ENCODE measurements around the gene ITFG1.

Gene ITFG1

DNA sequence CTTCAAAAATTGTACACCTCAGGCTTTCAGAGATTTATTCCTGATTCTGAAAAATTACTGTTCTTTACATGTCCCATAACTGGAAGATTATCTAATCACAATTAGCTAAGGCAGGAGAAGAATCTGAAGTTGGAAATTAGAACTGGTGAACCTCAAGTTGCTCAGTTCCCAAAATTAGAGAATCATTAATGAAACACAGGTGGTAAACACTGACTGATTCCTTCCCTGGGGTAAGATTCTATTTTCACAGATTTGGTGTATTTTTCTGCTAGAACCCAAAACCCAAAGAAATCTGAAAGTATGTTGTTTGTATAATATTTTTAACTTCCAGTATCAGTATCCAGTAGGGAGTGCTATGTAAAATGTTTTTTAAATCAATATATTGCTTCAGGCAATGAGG, 26.0 kb upstream of the ITFG1 start:
- DNase-seq (ENCODE audit: low read depth) = no peak
- no peak overlapping the region for H3K4me3 ChIP-seq (ENCODE audit: low read depth, low read length)
- TF ChIP-seq CTCF (IDR thresholded peaks at IDR 0.05; ENCODE audit: insufficient read depth, low read depth, low read length, missing control alignments) = no peak

- no peak for TF ChIP-seq CTCF (IDR thresholded peaks at IDR 0.05; ENCODE audit: insufficient read depth, low read depth, low read length, missing control alignments)
- DNase-seq (ENCODE audit: low read depth) = no peak
- no peak overlapping the region for H3K4me3 ChIP-seq (ENCODE audit: low read depth, low read length)
These were observed 22.8 kb upstream of the ITFG1 start for GRCh38 chr16:47483616-47484015.

DNA sequence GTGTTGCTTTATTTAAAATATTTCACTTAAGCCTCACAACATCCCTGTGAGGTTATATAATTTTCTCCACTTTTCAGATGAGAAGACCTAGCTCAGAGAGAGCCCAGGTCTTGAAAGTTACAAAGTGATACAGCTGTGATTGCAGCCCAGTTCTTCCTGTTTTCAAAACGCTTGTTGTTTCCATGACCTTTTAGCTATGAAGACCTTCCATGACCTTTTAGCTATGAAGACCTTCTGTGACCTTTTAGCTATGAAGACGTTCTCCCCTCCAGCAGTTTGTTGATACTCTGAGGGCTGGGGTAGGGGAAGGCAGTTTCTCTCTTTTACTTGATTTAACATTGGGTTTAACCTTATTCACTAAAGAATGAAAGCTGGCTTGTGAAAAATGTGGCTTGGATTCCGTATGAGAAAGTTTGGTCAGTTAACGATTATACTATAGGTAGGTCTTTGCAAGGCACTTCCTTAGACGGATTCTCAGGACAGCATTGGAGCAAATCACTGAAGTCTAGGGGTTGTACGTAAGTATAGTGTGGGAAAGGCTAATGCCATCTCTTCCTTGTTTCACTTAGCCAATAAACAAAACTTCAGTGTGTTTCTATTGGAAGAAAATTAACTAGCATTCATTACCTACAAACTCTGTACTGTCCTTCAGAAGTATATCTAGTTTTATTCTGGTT, 21.0 kb upstream of the ITFG1 start:
- no peak overlapping the region for H3K4me3 ChIP-seq (ENCODE audit: low read depth, low read length)
- no peak for DNase-seq (ENCODE audit: low read depth)
- no peak for TF ChIP-seq CTCF (IDR thresholded peaks at IDR 0.05; ENCODE audit: insufficient read depth, low read depth, low read length, missing control alignments)

DNA sequence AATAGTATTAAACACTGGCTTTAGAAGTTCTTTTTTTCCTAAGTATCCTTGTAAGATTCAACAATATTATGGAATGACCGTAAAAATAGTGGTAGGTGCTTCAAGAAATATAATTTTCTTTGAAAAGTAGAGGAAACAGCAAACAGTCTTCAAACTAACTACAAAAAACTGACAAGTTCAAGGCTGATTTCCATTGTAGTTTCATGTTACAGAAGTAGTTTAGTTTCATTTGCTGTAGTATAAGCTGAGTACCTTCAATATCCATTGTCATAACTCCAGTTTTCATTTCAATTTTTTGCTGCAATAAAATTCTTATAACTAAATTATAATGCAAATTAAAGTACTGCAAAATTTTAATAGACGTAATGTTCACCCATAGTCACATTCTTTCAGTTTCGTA, 19.5 kb upstream of the ITFG1 start:
- DNase-seq (ENCODE audit: low read depth) = no peak
- no peak for TF ChIP-seq CTCF (IDR thresholded peaks at IDR 0.05; ENCODE audit: insufficient read depth, low read depth, low read length, missing control alignments)
- no peak overlapping the region for H3K4me3 ChIP-seq (ENCODE audit: low read depth, low read length)

DNA sequence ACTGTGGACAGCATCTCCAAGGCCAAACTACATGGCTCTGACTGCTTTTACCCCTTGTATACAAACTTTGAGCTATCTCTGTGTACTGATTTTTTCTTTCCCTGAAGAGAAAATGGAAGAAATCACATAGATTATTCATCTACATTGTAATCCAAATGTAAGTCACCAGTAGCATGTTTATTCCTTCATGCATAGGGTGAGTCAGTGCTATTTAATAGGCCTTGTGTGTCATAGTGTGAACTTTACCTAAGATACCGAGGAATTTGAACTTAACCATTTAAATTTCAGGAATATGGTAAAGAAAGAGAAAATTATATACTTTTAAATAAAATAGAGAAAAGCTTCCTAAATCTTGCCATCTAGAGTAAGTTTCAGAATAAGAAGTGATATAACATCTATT, 16.8 kb upstream of the ITFG1 start:
- no peak for DNase-seq (ENCODE audit: low read depth)
- no peak overlapping the region for H3K4me3 ChIP-seq (ENCODE audit: low read depth, low read length)
- TF ChIP-seq CTCF (IDR thresholded peaks at IDR 0.05; ENCODE audit: insufficient read depth, low read depth, low read length, missing control alignments) = no peak

DNA sequence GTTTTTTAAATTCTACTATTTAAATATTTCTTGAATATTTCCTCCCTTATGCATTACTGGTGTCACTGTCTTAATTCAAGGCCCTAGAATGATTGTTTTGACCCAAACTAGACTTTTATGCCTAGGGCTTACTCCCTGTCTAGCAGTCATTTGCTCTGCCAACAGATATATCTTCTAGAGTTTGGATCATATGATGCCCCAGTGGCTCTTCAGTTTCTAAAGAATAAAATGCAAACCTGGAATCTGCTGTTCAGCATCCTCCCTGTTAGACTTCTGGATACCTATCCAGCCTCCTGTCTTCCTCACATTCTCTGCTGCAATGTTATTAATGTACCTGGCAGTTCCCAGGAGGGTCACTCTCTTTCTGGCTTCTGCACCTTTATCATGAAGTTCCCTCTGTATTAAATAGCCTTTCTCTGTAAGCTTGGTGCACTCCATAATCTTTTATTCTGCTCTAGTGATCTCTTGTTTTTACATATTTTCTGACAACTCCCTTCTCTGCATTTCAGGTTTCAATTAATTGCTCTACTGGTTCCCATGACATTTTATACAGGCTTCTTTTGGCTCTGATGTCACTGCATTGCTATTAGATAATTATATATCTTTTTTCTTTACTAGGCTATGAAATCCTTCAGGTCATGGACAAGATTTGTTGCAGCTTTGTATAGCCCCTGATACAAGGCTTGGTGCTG, 15.9 kb upstream of the ITFG1 start:
- TF ChIP-seq CTCF (IDR thresholded peaks at IDR 0.05; ENCODE audit: insufficient read depth, low read depth, low read length, missing control alignments) = no peak
- no peak for DNase-seq (ENCODE audit: low read depth)
- no peak overlapping the region for H3K4me3 ChIP-seq (ENCODE audit: low read depth, low read length)

- no peak overlapping the region for H3K4me3 ChIP-seq (ENCODE audit: low read depth, low read length)
- no peak for DNase-seq (ENCODE audit: low read depth)
- TF ChIP-seq CTCF (IDR thresholded peaks at IDR 0.05; ENCODE audit: insufficient read depth, low read depth, low read length, missing control alignments) = no peak
These were observed 14.9 kb upstream of the ITFG1 start for GRCh38 chr16:47475786-47476185.

Data from GM12865 (cell line).